Activated CD8-positive, alpha-beta memory T cell treated with anti-CD3 and anti-CD28 coated beads, Interleukin-2, amount 10 ng/mL, durations not matched to agents 7 days and 5 days (primary cell): ENCODE measurements around the gene MOGAT2. TPM values are rescaled to one million over a fixed set of nuclear protein-coding genes. Genes with fewer than 3 reads are reported as not detected.

Experiments
- ATAC-seq: fragments of 150-1000 bp; cut with Tn5 transposase; one replicate; pipeline ENCODE4 v1.10.0; 2021; ENCODE audit warnings: moderate library complexity
- CTCF ChIA-PET: fragments of 350-600 bp; sonication (Branson Sonifier 250); formaldehyde crosslinking; loops from one replicate; lab custom pipeline; 2021; ENCODE audit warnings: antibody characterized with exemption; lab: Charles Lee
- DNase-seq: peaks from one replicate; pipeline ENCODE4 v3.0.0-alpha.2; 2020
- H3K27ac Mint-ChIP-seq: one replicate; pipeline ENCODE4 v1.8.0; 2021; ENCODE audit warnings: mild to moderate bottlenecking, mixed read lengths
- H3K27me3 Mint-ChIP-seq: one replicate; pipeline ENCODE4 v1.8.0; 2021; ENCODE audit warnings: mixed read lengths
- H3K36me3 Mint-ChIP-seq: one replicate; pipeline ENCODE4 v1.8.0; 2021; ENCODE audit warnings: mild to moderate bottlenecking, mixed read lengths
- H3K4me1 Mint-ChIP-seq: one replicate; pipeline ENCODE4 v1.8.0; 2021; ENCODE audit warnings: mixed read lengths
- H3K4me3 Mint-ChIP-seq: one replicate; pipeline ENCODE4 v1.8.0; 2021; ENCODE audit warnings: mild to moderate bottlenecking, moderate library complexity, mixed read lengths
- H3K9me3 Mint-ChIP-seq: one replicate; pipeline ENCODE4 v1.8.0; 2022; ENCODE audit warnings: low read depth, mixed read lengths
- total RNA-seq, 2 experiments: library from RNA; stranded (reverse); gene quantifications; one replicate each; pipeline ENCODE4 v1.2.3, GENCODE V29; 2021

MOGAT2 gene
- total RNA-seq, 2 experiments from 2014 or later, result not detected

DNA sequence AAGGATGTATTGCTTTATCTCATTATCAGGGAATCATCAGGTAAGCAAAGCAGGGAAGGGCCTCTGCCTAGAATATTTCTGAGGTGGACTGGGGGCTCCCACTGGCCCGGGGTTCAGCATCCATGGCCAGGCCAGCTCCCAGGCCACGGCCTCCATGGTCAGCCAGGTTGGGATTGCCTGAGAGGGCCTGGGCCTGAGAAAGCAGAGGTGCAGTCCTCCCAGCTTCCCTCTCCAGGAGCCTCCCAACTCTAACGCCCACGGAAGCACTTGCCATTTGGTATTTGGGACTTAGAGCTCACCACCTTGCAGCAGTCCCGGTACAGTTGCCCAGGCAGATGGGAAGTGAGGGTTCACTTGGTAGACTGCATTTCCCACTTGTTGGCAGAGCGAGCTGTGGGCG, 63.7 kb downstream of the MOGAT2 start:
- Mint-ChIP-seq H3K9me3 (no peaks in the 10 kb centered on the region), H3K36me3 (no peaks in the 10 kb centered on the region), H3K27me3 (no peaks in the 10 kb centered on the region), H3K4me1 (peaks cover 27% of the 10 kb centered on the region), H3K4me3 (no peak overlapping the region), H3K27ac (no peak overlapping the region)
- CTCF ChIA-PET, result interaction anchor here (1.5 kb wide), 1 partner anchor 13 kb away, joined by 4 read pairs; the partner anchor contains the start of gene DGAT2
- ATAC-seq, result no peak
- no peak for DNase-seq

DNA sequence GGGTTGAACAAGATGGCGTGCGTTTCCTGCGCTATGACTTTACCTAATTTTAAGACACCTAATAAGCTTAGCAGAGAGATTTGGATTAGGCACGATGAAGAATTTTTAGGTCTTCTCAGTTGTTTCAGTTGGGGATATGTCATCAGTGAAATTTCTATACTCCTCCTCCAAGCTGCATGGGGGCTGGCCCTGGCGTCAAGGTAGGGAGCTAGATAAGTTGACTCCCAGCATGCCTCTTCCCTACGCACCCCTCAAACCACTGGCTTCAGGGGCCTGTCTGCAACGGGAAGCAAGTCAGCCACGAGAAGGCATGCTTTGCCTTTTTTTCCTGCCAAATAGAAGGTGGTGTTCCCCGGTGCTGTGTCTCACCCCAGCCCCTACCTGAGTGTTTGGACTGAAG, 64.2 kb downstream of the MOGAT2 start:
- no peaks in the 10 kb centered on the region for H3K9me3 Mint-ChIP-seq
- CTCF ChIA-PET, result interaction anchor here (1.5 kb wide), 1 partner anchor 13 kb away, joined by 4 read pairs; the partner anchor contains the start of gene DGAT2
- no peak overlapping the region for H3K27ac Mint-ChIP-seq
- H3K27me3 Mint-ChIP-seq, result no peaks in the 10 kb centered on the region
- no peaks in the 10 kb centered on the region for H3K36me3 Mint-ChIP-seq
- no peak for ATAC-seq
- DNase-seq, result no peak
- H3K4me1 Mint-ChIP-seq, result peaks cover 25% of the 10 kb centered on the region
- H3K4me3 Mint-ChIP-seq, result no peak overlapping the region

Other genes with a start within 250 kb of the MOGAT2 start
- 10 to 100 TPM; 11.3 to 33.9 TPM for gene GDPD5, start 191.9 kb upstream of the MOGAT2 start, total RNA-seq
- gene SERPINH1, start 155.6 kb upstream of the MOGAT2 start, total RNA-seq, result 10 to 100 TPM in 1 of 2 experiments, 1 to 10 TPM in 1; 8.1 to 10.6 TPM
- gene MAP6, start 48.8 kb upstream of the MOGAT2 start, total RNA-seq, result under 1 TPM; 0.30 to 0.70 TPM
- gene DGAT2, start 50.9 kb downstream of the MOGAT2 start, total RNA-seq, result 1 to 10 TPM; 1.5 to 1.8 TPM
- gene UVRAG, start 97.4 kb downstream of the MOGAT2 start, total RNA-seq, result 10 to 100 TPM; 17.4 to 25.5 TPM